Ovary (tissue), 3 donors: ENCODE data around the gene ANKRD27.

Experiments used
- EP300 ChIP-seq: sonication (generic); formaldehyde crosslinking; IDR thresholded peaks from one replicate; pipeline ENCODE4 v1.6.1; 2017; ENCODE audit warnings: antibody characterized with exemption
- POLR2A ChIP-seq: fragments of 450-650 bp; IDR thresholded peaks from one replicate; pipeline ENCODE4 v1.6.1; 2017; ENCODE audit warnings: antibody characterized with exemption, mild to moderate bottlenecking, moderate library complexity
- TF ChIP-seq, protein P1 (sequence below), 3 donors: fragments of 450-650 bp in 2 of 3; fragments of 200-600 bp in 1 of 3; IDR thresholded peaks; one replicate each; pipeline versions ENCODE4 v1.5.1 to v1.8.0; 2016 to 2022; ENCODE audit warnings: antibody characterized with exemption in 3 of 3, mild to moderate bottlenecking in 1 of 3
- donor health status: DM: no; HTN: no; CAD: no.

DNA sequence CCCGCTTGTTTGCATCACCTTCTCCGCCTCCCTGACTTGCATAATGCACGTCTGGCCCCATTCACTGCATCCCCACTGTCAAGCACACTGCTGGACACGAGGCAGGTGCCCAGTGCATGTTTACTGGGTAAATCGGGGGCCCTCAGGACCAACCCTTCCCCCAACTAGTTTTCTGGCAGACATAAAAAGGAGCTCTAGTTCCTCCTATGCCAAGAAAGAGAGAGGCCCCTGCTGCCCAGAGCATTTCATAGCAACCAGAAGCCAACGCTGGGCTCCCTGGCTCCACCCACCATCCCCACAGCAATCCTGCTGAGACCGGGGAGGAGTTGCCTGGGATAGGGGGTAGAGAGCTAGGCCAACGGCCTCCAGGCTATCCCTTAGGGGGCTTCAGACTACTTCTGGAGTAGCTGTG lies 23.2 kb downstream of the ANKRD27 start:
- TF ChIP-seq, protein P1, sequence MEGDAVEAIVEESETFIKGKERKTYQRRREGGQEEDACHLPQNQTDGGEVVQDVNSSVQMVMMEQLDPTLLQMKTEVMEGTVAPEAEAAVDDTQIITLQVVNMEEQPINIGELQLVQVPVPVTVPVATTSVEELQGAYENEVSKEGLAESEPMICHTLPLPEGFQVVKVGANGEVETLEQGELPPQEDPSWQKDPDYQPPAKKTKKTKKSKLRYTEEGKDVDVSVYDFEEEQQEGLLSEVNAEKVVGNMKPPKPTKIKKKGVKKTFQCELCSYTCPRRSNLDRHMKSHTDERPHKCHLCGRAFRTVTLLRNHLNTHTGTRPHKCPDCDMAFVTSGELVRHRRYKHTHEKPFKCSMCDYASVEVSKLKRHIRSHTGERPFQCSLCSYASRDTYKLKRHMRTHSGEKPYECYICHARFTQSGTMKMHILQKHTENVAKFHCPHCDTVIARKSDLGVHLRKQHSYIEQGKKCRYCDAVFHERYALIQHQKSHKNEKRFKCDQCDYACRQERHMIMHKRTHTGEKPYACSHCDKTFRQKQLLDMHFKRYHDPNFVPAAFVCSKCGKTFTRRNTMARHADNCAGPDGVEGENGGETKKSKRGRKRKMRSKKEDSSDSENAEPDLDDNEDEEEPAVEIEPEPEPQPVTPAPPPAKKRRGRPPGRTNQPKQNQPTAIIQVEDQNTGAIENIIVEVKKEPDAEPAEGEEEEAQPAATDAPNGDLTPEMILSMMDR (IDR thresholded peaks at IDR 0.05): no peak
- TF ChIP-seq POLR2A: no peak
- TF ChIP-seq EP300: no peak
